Measurements from ENCODE around the gene PLEKHM3.

Gene PLEKHM3

DNA sequence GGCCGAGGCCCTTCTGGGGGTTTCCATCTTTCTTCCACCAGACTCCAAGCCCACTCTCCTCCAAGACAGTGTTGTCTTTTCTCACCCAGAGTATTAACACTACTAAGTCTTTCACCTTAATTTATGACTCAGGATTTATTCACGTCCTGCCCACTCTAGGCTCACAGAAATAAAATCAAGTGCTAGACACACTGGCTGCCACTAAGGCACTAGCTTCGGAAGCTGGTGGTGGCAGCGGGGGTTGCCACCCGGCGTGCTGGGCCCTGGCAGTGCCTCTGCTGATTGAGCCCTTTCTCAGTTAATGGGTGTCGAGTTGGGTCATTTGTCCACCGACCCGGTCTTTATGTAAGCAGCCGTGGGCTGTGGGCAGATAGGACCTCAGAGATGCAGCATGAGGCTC lies 162.0 kb downstream of the PLEKHM3 start:
- H3K27me3 ChIP-seq (ENCODE audit: insufficient read depth, insufficient read length): no peaks in the 10 kb centered on the region
- TF ChIP-seq YY1 (IDR thresholded peaks at IDR 0.05; ENCODE audit: insufficient read depth, insufficient read length) (no peak), SUZ12 (IDR thresholded peaks at IDR 0.05; ENCODE audit: extremely low read depth, insufficient read depth, insufficient read length) (no peak), ZNF274 (IDR thresholded peaks at IDR 0.05; ENCODE audit: low read depth, low read length) (no peak)
- no peaks in the 10 kb centered on the region for H3K9me3 ChIP-seq (ENCODE audit: insufficient read depth, low read length)
- H3K4me1 ChIP-seq (ENCODE audit: insufficient read depth, insufficient read length): no peaks in the 10 kb centered on the region
- H3K36me3 ChIP-seq (ENCODE audit: insufficient read depth, insufficient read length, low read length): no peaks in the 10 kb centered on the region
- no peak for DNase-seq (ENCODE audit: low read depth, low spot score)
- H3K4me3 ChIP-seq (ENCODE audit: insufficient read length, low read depth): no peak overlapping the region
- no peak overlapping the region for H3K9ac ChIP-seq (ENCODE audit: insufficient read length, low read depth)

GRCh38 chr2:207861789-207862188 lies 163.5 kb downstream of the PLEKHM3 start:
- TF ChIP-seq YY1 (IDR thresholded peaks at IDR 0.05; ENCODE audit: insufficient read depth, insufficient read length): no peak
- TF ChIP-seq ZNF274 (IDR thresholded peaks at IDR 0.05; ENCODE audit: low read depth, low read length): no peak
- TF ChIP-seq SUZ12 (IDR thresholded peaks at IDR 0.05; ENCODE audit: extremely low read depth, insufficient read depth, insufficient read length): no peak
- DNase-seq (ENCODE audit: low read depth, low spot score): no peak
- Histone ChIP-seq H3K4me1 (ENCODE audit: insufficient read depth, insufficient read length) (no peaks in the 10 kb centered on the region), H3K9me3 (ENCODE audit: insufficient read depth, low read length) (no peaks in the 10 kb centered on the region), H3K27me3 (ENCODE audit: insufficient read depth, insufficient read length) (no peaks in the 10 kb centered on the region), H3K9ac (ENCODE audit: insufficient read length, low read depth) (no peak overlapping the region), H3K4me3 (ENCODE audit: insufficient read length, low read depth) (no peak overlapping the region), H3K36me3 (ENCODE audit: insufficient read depth, insufficient read length, low read length) (no peaks in the 10 kb centered on the region)

- H3K27me3 ChIP-seq (ENCODE audit: insufficient read depth, insufficient read length): no peaks in the 10 kb centered on the region
- TF ChIP-seq ZNF274 (IDR thresholded peaks at IDR 0.05; ENCODE audit: low read depth, low read length): no peak
- TF ChIP-seq SUZ12 (IDR thresholded peaks at IDR 0.05; ENCODE audit: extremely low read depth, insufficient read depth, insufficient read length): no peak
- TF ChIP-seq YY1 (IDR thresholded peaks at IDR 0.05; ENCODE audit: insufficient read depth, insufficient read length): no peak
- DNase-seq (ENCODE audit: low read depth, low spot score): no peak
- no peaks in the 10 kb centered on the region for H3K9me3 ChIP-seq (ENCODE audit: insufficient read depth, low read length)
- H3K9ac ChIP-seq (ENCODE audit: insufficient read length, low read depth): no peak overlapping the region
- H3K4me3 ChIP-seq (ENCODE audit: insufficient read length, low read depth): no peak overlapping the region
- no peaks in the 10 kb centered on the region for H3K36me3 ChIP-seq (ENCODE audit: insufficient read depth, insufficient read length, low read length)
- H3K4me1 ChIP-seq (ENCODE audit: insufficient read depth, insufficient read length): no peaks in the 10 kb centered on the region
Measured at GRCh38 chr2:207860685-207861084, 164.6 kb downstream of the PLEKHM3 start.

- DNase-seq (ENCODE audit: low read depth, low spot score): no peak
- no peaks in the 10 kb centered on the region for H3K4me1 ChIP-seq (ENCODE audit: insufficient read depth, insufficient read length)
- no peaks in the 10 kb centered on the region for H3K9me3 ChIP-seq (ENCODE audit: insufficient read depth, low read length)
- no peaks in the 10 kb centered on the region for H3K27me3 ChIP-seq (ENCODE audit: insufficient read depth, insufficient read length)
- H3K4me3 ChIP-seq (ENCODE audit: insufficient read length, low read depth): no peak overlapping the region
- H3K36me3 ChIP-seq (ENCODE audit: insufficient read depth, insufficient read length, low read length): no peaks in the 10 kb centered on the region
- H3K9ac ChIP-seq (ENCODE audit: insufficient read length, low read depth): no peak overlapping the region
- TF ChIP-seq ZNF274 (IDR thresholded peaks at IDR 0.05; ENCODE audit: low read depth, low read length) (no peak), YY1 (IDR thresholded peaks at IDR 0.05; ENCODE audit: insufficient read depth, insufficient read length) (no peak), SUZ12 (IDR thresholded peaks at IDR 0.05; ENCODE audit: extremely low read depth, insufficient read depth, insufficient read length) (no peak)
Measured at GRCh38 chr2:207855591-207855990, 169.7 kb downstream of the PLEKHM3 start.

- Histone ChIP-seq H3K36me3 (ENCODE audit: insufficient read depth, insufficient read length, low read length) (no peaks in the 10 kb centered on the region), H3K4me3 (ENCODE audit: insufficient read length, low read depth) (no peak overlapping the region), H3K9me3 (ENCODE audit: insufficient read depth, low read length) (no peaks in the 10 kb centered on the region), H3K27me3 (ENCODE audit: insufficient read depth, insufficient read length) (no peaks in the 10 kb centered on the region), H3K4me1 (ENCODE audit: insufficient read depth, insufficient read length) (no peaks in the 10 kb centered on the region), H3K9ac (ENCODE audit: insufficient read length, low read depth) (no peak overlapping the region)
- no peak for DNase-seq (ENCODE audit: low read depth, low spot score)
- TF ChIP-seq SUZ12 (IDR thresholded peaks at IDR 0.05; ENCODE audit: extremely low read depth, insufficient read depth, insufficient read length): no peak
- no peak for TF ChIP-seq ZNF274 (IDR thresholded peaks at IDR 0.05; ENCODE audit: low read depth, low read length)
- no peak for TF ChIP-seq YY1 (IDR thresholded peaks at IDR 0.05; ENCODE audit: insufficient read depth, insufficient read length)
Measured at GRCh38 chr2:207854484-207855440, 170.6 kb downstream of the PLEKHM3 start.

- H3K4me3 ChIP-seq (ENCODE audit: insufficient read length, low read depth): no peak overlapping the region
- no peak overlapping the region for H3K9ac ChIP-seq (ENCODE audit: insufficient read length, low read depth)
- no peak for DNase-seq (ENCODE audit: low read depth, low spot score)
- TF ChIP-seq ZNF274 (IDR thresholded peaks at IDR 0.05; ENCODE audit: low read depth, low read length): no peak
- TF ChIP-seq SUZ12 (IDR thresholded peaks at IDR 0.05; ENCODE audit: extremely low read depth, insufficient read depth, insufficient read length): no peak
- no peak for TF ChIP-seq YY1 (IDR thresholded peaks at IDR 0.05; ENCODE audit: insufficient read depth, insufficient read length)
- no peaks in the 10 kb centered on the region for H3K9me3 ChIP-seq (ENCODE audit: insufficient read depth, low read length)
- H3K4me1 ChIP-seq (ENCODE audit: insufficient read depth, insufficient read length): no peaks in the 10 kb centered on the region
- H3K27me3 ChIP-seq (ENCODE audit: insufficient read depth, insufficient read length): no peaks in the 10 kb centered on the region
- no peaks in the 10 kb centered on the region for H3K36me3 ChIP-seq (ENCODE audit: insufficient read depth, insufficient read length, low read length)
Measured at GRCh38 chr2:207852791-207853190, 172.5 kb downstream of the PLEKHM3 start.

DNA sequence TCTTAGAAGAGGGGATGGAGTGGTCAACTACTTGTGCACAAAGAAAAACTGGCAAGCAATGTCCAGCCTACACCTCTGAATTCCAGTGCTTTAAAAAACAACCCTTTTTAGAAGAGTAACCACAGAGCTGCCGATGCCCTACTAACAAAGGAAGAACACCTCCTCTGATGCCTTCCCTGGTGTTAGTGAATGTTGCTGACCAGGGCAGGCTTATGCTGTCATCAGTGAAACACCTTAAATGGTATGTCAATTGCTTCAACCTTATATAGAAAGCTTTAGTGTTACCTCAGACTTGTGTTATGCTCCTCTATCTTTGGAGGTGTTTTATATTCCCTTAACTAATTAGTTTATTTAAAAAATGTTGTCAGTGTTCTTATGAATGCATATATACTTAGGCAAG lies 175.9 kb downstream of the PLEKHM3 start:
- Histone ChIP-seq H3K4me3 (ENCODE audit: insufficient read length, low read depth) (no peak overlapping the region), H3K9me3 (ENCODE audit: insufficient read depth, low read length) (no peaks in the 10 kb centered on the region), H3K4me1 (ENCODE audit: insufficient read depth, insufficient read length) (no peaks in the 10 kb centered on the region), H3K36me3 (ENCODE audit: insufficient read depth, insufficient read length, low read length) (no peaks in the 10 kb centered on the region), H3K9ac (ENCODE audit: insufficient read length, low read depth) (no peak overlapping the region), H3K27me3 (ENCODE audit: insufficient read depth, insufficient read length) (no peaks in the 10 kb centered on the region)
- DNase-seq (ENCODE audit: low read depth, low spot score): no peak
- TF ChIP-seq SUZ12 (IDR thresholded peaks at IDR 0.05; ENCODE audit: extremely low read depth, insufficient read depth, insufficient read length) (no peak), ZNF274 (IDR thresholded peaks at IDR 0.05; ENCODE audit: low read depth, low read length) (no peak), YY1 (IDR thresholded peaks at IDR 0.05; ENCODE audit: insufficient read depth, insufficient read length) (no peak)
